Transverse colon (tissue), 4 donors: ENCODE measurements around the gene TNFRSF25. TPM values are rescaled to one million over a fixed set of nuclear protein-coding genes. Genes with fewer than 3 reads are reported as not detected.

Experiments
- DNase-seq: peaks from one replicate; pipeline ENCODE4 v3.0.0-alpha.2; 2019
- H3K27ac ChIP-seq, 4 donors: fragments of 200-600 bp; sonication (generic); 2 replicates each; pipeline ENCODE4 v1.5.1; 2016 to 2018; ENCODE audit warnings: inconsistent platforms in 4 of 4
- H3K27me3 ChIP-seq: fragments of 200-600 bp; sonication (generic); 2 replicates; pipeline ENCODE4 v1.5.1; 2017; ENCODE audit warnings: inconsistent platforms
- H3K36me3 ChIP-seq, 4 donors: fragments of 200-600 bp; sonication (generic); 2 replicates each; pipeline ENCODE4 v1.5.1; 2017 to 2019; ENCODE audit warnings: inconsistent platforms in 4 of 4
- H3K4me1 ChIP-seq, 4 donors: fragments of 200-600 bp; sonication (generic); 2 replicates each; pipeline ENCODE4 v1.5.1; 2017 to 2020; ENCODE audit warnings: inconsistent platforms in 4 of 4
- H3K4me3 ChIP-seq, 4 donors: fragments of 200-600 bp; sonication (generic); 1 replicate in 1 of 4; 2 replicates in 3 of 4; pipeline versions ENCODE4 v1.5.1 to v1.6.1; 2017 to 2019; ENCODE audit warnings: inconsistent platforms in 4 of 4
- H3K9me3 ChIP-seq, 2 donors: fragments of 200-600 bp; sonication (generic); 2 replicates each; pipeline ENCODE4 v1.5.1; 2017 to 2019; ENCODE audit warnings: inconsistent platforms in 2 of 2
- EP300 ChIP-seq: sonication (generic); formaldehyde crosslinking; IDR thresholded peaks from one replicate; pipeline ENCODE4 v1.6.1; 2017; ENCODE audit warnings: antibody characterized with exemption, low read depth
- POLR2A ChIP-seq: fragments of 450-650 bp; IDR thresholded peaks from one replicate; pipeline ENCODE4 v1.6.1; 2016; ENCODE audit warnings: antibody characterized with exemption, mild to moderate bottlenecking, moderate library complexity
- POLR2AphosphoS5 ChIP-seq, 3 donors: sonication (generic); formaldehyde crosslinking; IDR thresholded peaks; one replicate each; pipeline ENCODE4 v1.6.1; 2016; ENCODE audit warnings: antibody characterized with exemption in 3 of 3
- WGBS, 2 donors: methylation state at CpG; one replicate each; pipeline ENCODE4 v1.1.5; 2018; ENCODE audit warnings: low coverage in 1 of 2; 5-methylcytosine and 5-hydroxymethylcytosine counted together
- in situ Hi-C, 4 donors: fragments of 200-750 bp; cut with MboI; loops; one replicate each; pipeline versions ENCODE4 v1.15.0 to v1.15.1; 2017; ENCODE audit warnings: low sequenced_read_pairs in 3 of 4, low pct_ligation_motif_present in 1 of 4, low pct_unique_long_range_greater_than_20kb in 1 of 4
- intact Hi-C: fragments of 100-400 bp; cut with DNase I; formaldehyde crosslinking; loops from one replicate; pipeline ENCODE4 v1.15.1; 2023; ENCODE audit warnings: low total_unique reads
- total RNA-seq, 4 donors: library from RNA; depleted of rRNA; stranded (reverse); fragments of >200 nt; gene quantifications; one replicate each; pipeline ENCODE4 v1.1.0, GENCODE V29; 2016
- TF ChIP-seq, protein P1 (sequence below), 5 experiments: fragments of 200-600 bp in 3 of 5; fragments of 450-650 bp in 2 of 5; sonication (generic) in 3 of 5; IDR thresholded peaks; 1 replicate in 2 of 5; 2 replicates in 3 of 5; pipeline ENCODE4 v1.5.1; 2016 to 2017; ENCODE audit warnings: antibody characterized with exemption in 5 of 5, inconsistent platforms in 3 of 5, mild to moderate bottlenecking in 2 of 5, moderate library complexity in 1 of 5

Gene TNFRSF25
- total RNA-seq, 4 donors from 2014 or later: 38.9 to 55.3 (median 45.0) TPM

DNA sequence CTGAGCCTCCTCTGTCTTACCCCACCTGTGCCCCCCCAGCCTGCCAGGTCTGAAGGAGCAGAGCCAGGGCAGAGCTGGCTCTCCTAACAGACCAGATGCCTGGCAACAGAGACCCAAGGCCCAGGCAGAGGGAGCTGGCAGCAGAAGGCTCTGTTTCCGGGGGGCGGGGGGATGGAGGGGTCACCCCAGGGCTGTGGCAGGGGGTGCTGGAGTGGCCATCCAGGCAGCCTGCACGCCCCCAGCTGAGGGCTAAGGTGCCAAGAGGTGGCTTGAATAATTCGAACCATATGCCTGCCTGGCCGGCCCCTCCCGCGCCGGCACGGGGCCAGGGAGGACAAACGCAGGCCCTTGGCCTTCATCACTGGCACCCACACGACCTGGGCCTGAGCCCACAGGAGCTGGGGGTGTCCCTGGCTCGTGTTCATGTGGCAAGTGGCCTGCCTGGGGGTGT, 41.5 kb upstream of the TNFRSF25 start:
- Histone ChIP-seq H3K36me3 (no peaks in the 10 kb centered on the region), H3K27ac (no peak overlapping the region), H3K4me1 (peaks cover 0 to 1% (median under 1%) of the 10 kb centered on the region in 4 donors), H3K9me3 (no peaks in the 10 kb centered on the region), H3K27me3 (no peaks in the 10 kb centered on the region), H3K4me3 (no peak overlapping the region)
- WGBS, 2 donors: 60% methylated on average over 5 of the region's 12 CpGs; no CpG with 5 or more reads in 1 of the 2 donors
- TF ChIP-seq EP300: no peak
- TF ChIP-seq, protein P1, sequence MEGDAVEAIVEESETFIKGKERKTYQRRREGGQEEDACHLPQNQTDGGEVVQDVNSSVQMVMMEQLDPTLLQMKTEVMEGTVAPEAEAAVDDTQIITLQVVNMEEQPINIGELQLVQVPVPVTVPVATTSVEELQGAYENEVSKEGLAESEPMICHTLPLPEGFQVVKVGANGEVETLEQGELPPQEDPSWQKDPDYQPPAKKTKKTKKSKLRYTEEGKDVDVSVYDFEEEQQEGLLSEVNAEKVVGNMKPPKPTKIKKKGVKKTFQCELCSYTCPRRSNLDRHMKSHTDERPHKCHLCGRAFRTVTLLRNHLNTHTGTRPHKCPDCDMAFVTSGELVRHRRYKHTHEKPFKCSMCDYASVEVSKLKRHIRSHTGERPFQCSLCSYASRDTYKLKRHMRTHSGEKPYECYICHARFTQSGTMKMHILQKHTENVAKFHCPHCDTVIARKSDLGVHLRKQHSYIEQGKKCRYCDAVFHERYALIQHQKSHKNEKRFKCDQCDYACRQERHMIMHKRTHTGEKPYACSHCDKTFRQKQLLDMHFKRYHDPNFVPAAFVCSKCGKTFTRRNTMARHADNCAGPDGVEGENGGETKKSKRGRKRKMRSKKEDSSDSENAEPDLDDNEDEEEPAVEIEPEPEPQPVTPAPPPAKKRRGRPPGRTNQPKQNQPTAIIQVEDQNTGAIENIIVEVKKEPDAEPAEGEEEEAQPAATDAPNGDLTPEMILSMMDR (IDR thresholded peaks at IDR 0.05): no peak
- no peak for TF ChIP-seq POLR2AphosphoS5 (IDR thresholded peaks at IDR 0.05)
- no peak for TF ChIP-seq POLR2A
- in situ Hi-C loops (no loop called here), intact Hi-C loops (no loop called here)
- DNase-seq: no peak

DNA sequence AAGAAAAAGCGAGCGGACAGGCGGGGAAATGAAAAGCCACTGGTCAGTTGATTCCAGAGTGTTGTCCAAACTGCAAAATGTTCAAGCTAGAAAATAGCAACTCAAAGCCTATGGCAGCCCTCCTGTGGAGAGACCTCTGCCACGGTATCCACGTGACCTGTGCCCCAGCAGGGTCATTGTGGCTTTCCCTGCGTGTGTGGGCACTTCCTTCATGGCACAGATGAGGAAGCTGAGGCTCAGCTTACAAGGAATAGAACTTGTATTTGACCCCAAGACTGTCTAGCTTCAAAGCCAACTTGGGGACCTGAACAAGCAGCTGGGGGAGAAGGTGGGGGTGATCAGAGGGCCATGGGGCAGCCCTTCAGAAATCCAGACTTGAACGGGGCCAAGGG, 41.1 kb upstream of the TNFRSF25 start:
- no peak for TF ChIP-seq POLR2AphosphoS5 (IDR thresholded peaks at IDR 0.05)
- TF ChIP-seq POLR2A: no peak
- TF ChIP-seq, protein P1 (IDR thresholded peaks at IDR 0.05): no peak
- TF ChIP-seq EP300: no peak
- H3K4me1 ChIP-seq: peaks cover 0 to 6% (median 5%) of the 10 kb centered on the region in 4 donors
- H3K27me3 ChIP-seq: no peaks in the 10 kb centered on the region
- 62% methylated on average over 7 of the region's 7 CpGs; no CpG with 5 or more reads in 1 of the 2 donors for WGBS, 2 donors
- intact Hi-C loops: no loop called here
- DNase-seq: no peak
- H3K4me3 ChIP-seq: no peak overlapping the region
- in situ Hi-C loops: no loop called here
- H3K36me3 ChIP-seq: no peaks in the 10 kb centered on the region
- H3K9me3 ChIP-seq: no peaks in the 10 kb centered on the region
- no peak overlapping the region for H3K27ac ChIP-seq

DNA sequence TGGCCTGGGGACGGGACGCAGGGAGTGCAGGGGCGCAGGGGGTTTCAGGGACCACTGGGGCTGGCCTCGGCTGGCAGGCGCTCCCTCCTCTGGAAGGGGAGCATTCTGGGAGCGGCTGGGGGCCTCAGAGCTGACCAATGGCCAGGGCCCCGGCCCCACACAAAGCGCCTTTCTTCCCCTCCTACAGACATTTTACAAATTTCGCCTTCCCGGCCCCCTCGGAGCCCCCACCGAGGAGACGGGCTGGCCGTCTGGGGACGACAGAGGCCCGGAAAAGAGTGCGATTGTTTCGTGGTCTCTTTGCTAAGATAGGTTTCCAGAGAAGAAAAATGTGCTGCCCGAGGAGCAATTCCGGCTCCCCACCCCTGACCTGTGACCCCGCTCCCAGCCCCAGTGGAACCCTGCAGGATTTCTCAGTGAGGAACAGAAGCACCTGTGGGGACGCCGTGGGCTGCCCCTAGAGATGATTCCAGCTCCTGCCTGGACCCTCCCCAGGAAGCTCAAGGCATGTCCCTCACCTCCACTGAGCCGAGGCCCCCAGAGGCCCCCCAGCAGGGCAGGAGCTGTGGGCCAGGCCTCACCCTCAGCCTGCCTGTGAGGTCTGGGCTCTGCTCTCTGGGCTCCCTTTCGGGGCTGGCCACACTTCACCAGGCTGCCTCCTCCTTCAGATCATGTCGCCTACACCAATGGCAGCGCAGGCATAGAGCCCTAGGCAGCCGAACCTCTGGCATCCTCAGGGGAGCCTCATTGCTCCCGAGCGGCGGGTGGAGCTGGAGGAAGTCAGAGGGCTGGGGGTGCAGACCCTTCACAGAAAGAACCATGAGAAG, 40.5 kb upstream of the TNFRSF25 start:
- intact Hi-C loops: no loop called here
- H3K4me3 ChIP-seq: no peak overlapping the region
- no peak for TF ChIP-seq EP300
- TF ChIP-seq, protein P1 (IDR thresholded peaks at IDR 0.05): no peak
- no peak for TF ChIP-seq POLR2AphosphoS5 (IDR thresholded peaks at IDR 0.05)
- no peak for TF ChIP-seq POLR2A
- H3K9me3 ChIP-seq: no peaks in the 10 kb centered on the region
- WGBS, 2 donors: 80% methylated on average over 29 of the region's 31 CpGs; no CpG with 5 or more reads in 1 of the 2 donors
- peaks cover 0 to 10% (median 8%) of the 10 kb centered on the region in 4 donors for H3K4me1 ChIP-seq
- no peak for DNase-seq
- no peak overlapping the region for H3K27ac ChIP-seq
- in situ Hi-C loops: no loop called here
- no peaks in the 10 kb centered on the region for H3K36me3 ChIP-seq
- no peaks in the 10 kb centered on the region for H3K27me3 ChIP-seq

DNA sequence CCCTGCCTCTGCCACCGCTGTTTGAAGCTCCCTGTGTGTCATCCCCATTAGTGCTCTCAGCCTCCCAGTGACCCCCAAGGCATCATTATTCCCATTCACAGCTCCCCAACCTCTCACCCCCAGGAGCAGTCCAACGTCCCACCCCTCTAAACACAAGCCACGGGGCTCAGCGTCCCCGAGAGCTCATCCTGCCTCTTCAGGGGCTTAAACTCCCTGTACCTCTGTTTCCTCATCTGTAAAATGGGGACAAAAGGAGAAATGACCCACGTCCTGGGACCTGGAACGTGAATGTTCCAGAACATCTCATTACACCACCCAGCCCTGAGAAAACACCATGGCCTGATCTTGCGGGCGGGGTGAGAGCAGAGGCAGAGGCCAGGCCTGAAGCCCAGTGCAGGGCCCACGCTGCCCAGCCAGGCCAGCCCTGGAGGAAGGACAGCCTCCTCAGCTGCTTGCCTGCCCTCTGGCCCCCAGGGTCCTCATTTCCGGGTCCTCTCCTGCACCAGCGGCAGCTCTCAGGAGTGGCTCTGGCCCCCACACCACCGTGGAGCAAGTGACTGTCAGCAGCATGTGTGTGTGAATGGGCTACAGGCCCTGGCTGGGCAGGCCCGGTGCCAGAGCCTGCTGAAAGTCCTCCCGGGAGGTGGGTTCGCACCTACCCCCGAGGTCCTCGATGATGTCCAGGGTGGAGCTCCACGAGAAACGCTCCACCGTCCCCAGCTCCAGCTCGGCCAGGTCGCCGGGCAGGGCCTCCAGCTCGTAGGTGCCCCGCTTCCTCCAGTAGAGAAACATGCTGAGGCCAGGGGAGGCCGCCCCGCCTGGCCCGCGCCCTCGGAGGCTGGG, 39.6 kb upstream of the TNFRSF25 start:
- Histone ChIP-seq H3K4me1 (peaks cover 0 to 10% (median 8%) of the 10 kb centered on the region in 4 donors), H3K27me3 (peaks cover 5% of the 10 kb centered on the region), H3K36me3 (no peaks in the 10 kb centered on the region), H3K9me3 (no peaks in the 10 kb centered on the region), H3K27ac (no peak overlapping the region), H3K4me3 (no peak overlapping the region)
- WGBS, 2 donors: 83% methylated on average over 27 of the region's 31 CpGs; no CpG with 5 or more reads in 1 of the 2 donors
- TF ChIP-seq EP300 (no peak), POLR2A (no peak), POLR2AphosphoS5 (IDR thresholded peaks at IDR 0.05) (no peak)
- TF ChIP-seq, protein P1 (IDR thresholded peaks at IDR 0.05): no peak
- no peak for DNase-seq
- in situ Hi-C loops: no loop called here
- intact Hi-C loops: no loop called here
